OCI-LY7 (cell line): ENCODE results near the gene OR10K1. TPM values are rescaled to one million over a fixed set of nuclear protein-coding genes. Genes with fewer than 3 reads are reported as not detected.

Experiments
- BruUV-seq: library from RNA; stranded (reverse); fragments of 400-500 nt; replicated peaks from 2 replicates; lab custom pipeline; 2021; lab: Mats Ljungman, UMichigan
- CTCF ChIA-PET: fragments of 300-600 bp; sonication (Branson Sonifier 250); formaldehyde crosslinking; loops from one replicate; lab custom pipeline; 2022; ENCODE audit warnings: antibody characterized with exemption; ENCODE audit not compliant: unreplicated experiment; lab: Charles Lee
- POLR2A ChIA-PET: fragments of 300-600 bp; sonication (Branson Sonifier 250); formaldehyde crosslinking; loops from one replicate; lab custom pipeline; 2022; ENCODE audit warnings: antibody characterized with exemption; lab: Charles Lee
- DNase-seq: peaks from one replicate; pipeline ENCODE4 v3.0.0-alpha.2; 2015; ENCODE audit warnings: low spot score
- H2AFZ ChIP-seq: fragments of 200-600 bp; sonication (generic), shearing (Covaris generic); 2 replicates; pipeline ENCODE4 v1.6.1; 2014; ENCODE audit warnings: mild to moderate bottlenecking, antibody characterized with exemption, low read length, moderate library complexity
- H3K27ac ChIP-seq: fragments of 200-600 bp; sonication (generic); 2 replicates; pipeline ENCODE4 v1.5.1; 2014; ENCODE audit warnings: mixed run types, low read depth, mild to moderate bottlenecking, moderate library complexity, low read length, inconsistent platforms; ENCODE audit not compliant: poor library complexity, severe bottlenecking
- H3K36me3 ChIP-seq: fragments of 200-600 bp; sonication (generic); 2 replicates; pipeline ENCODE4 v1.6.1; 2014; ENCODE audit warnings: mild to moderate bottlenecking, antibody characterized with exemption, low read length, moderate library complexity, mixed read lengths; ENCODE audit not compliant: insufficient read depth
- H3K4me1 ChIP-seq: fragments of 200-600 bp; sonication (generic); 2 replicates; pipeline ENCODE4 v1.5.1; 2014; ENCODE audit warnings: mild to moderate bottlenecking, low read length; ENCODE audit not compliant: insufficient read depth, poor library complexity, severe bottlenecking
- H3K4me2 ChIP-seq: fragments of 200-600 bp; sonication (generic); 2 replicates; pipeline ENCODE4 v1.6.1; 2014; ENCODE audit warnings: mild to moderate bottlenecking, low read length
- H3K4me3 ChIP-seq: fragments of 200-600 bp; sonication (generic); 2 replicates; pipeline ENCODE4 v1.5.1; 2014; ENCODE audit warnings: mild to moderate bottlenecking, low read depth, low read length; ENCODE audit not compliant: poor library complexity, severe bottlenecking
- H3K79me2 ChIP-seq: fragments of 200-600 bp; sonication (generic); 2 replicates; pipeline ENCODE4 v1.6.1; 2016; ENCODE audit warnings: low read depth, mild to moderate bottlenecking, low read length, moderate library complexity, mixed read lengths; ENCODE audit not compliant: insufficient read depth
- H3K9me2 ChIP-seq: fragments of 200-600 bp; sonication (generic); 2 replicates; pipeline ENCODE4 v1.6.1; 2016; ENCODE audit warnings: mild to moderate bottlenecking, low read length, mixed read lengths; ENCODE audit not compliant: insufficient read depth
- H3K9me3 ChIP-seq: fragments of 200-600 bp; sonication (generic); 2 replicates; pipeline ENCODE4 v1.6.1; 2014; ENCODE audit warnings: mild to moderate bottlenecking, mixed run types, low read length, mixed read lengths
- H4K20me1 ChIP-seq: fragments of 200-600 bp; sonication (generic); 2 replicates; pipeline ENCODE4 v1.6.1; 2014; ENCODE audit warnings: mild to moderate bottlenecking, antibody characterized with exemption, low read length, moderate library complexity, mixed read lengths; ENCODE audit not compliant: insufficient read depth
- CTCF ChIP-seq: fragments of 200-600 bp; sonication (generic); conservative IDR thresholded peaks from 2 replicates; pipeline ENCODE4 v1.5.1; 2014; ENCODE audit warnings: mild to moderate bottlenecking, antibody characterized with exemption, low read length, moderate library complexity, mixed read lengths
- EZH2phosphoT487 ChIP-seq: fragments of 200-600 bp; sonication (generic); IDR thresholded peaks from 2 replicates; pipeline ENCODE4 v1.6.1; 2018; ENCODE audit warnings: low read depth, borderline replicate concordance, mild to moderate bottlenecking, mixed run types, antibody characterized with exemption, low read length, moderate library complexity, mixed read lengths
- intact Hi-C: fragments of 100-400 bp; cut with micrococcal nuclease; formaldehyde crosslinking; loops from one replicate; pipeline ENCODE4 v1.10.0; 2022; ENCODE audit not compliant: unreplicated experiment
- total RNA-seq, 2 experiments: library from RNA; depleted of rRNA in 1 of 2; stranded (reverse); fragments of >200 nt in 1 of 2; shearing (Covaris generic) in 1 of 2; gene quantifications; 2 replicates each; pipeline ENCODE4 v1.2.3, GENCODE V29; 2014 to 2022

Gene OR10K1
- total RNA-seq, 2 experiments from 2014 or later = not detected

DNA sequence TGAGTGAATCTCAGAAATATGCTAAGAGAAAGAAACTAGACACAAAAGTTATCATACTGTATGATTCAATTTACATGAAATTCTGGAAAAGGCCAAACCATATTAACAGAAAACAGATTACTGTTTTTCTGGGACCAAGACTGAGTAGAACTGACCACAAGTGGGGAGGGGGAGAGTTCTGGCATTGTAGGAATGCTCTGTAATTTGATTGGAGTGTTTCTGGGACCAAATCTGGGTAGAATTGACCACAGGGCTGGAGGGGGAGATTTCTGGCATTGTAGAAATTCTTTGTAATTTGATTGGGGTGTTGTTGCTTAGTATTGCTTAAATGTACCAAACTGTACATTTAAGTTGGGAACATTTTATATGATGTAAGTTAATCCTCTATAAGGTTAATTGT is 3.4 kb upstream of the OR10K1 start:
- ChIA-PET CTCF (no interaction called here), POLR2A (no interaction called here)
- Histone ChIP-seq H3K4me3 (no peak overlapping the region), H3K4me2 (no peak overlapping the region), H3K27ac (no peak overlapping the region), H3K36me3 (no peaks in the 10 kb centered on the region), H4K20me1 (no peaks in the 10 kb centered on the region), H3K9me3 (no peaks in the 10 kb centered on the region), H3K79me2 (no peaks in the 10 kb centered on the region), H3K9me2 (no peaks in the 10 kb centered on the region), H3K4me1 (no peaks in the 10 kb centered on the region), H2AFZ (no peak overlapping the region)
- no peak for DNase-seq
- no TSS peak for BruUV-seq
- no peak for TF ChIP-seq CTCF
- no peak for TF ChIP-seq EZH2phosphoT487
- intact Hi-C loops = no loop called here

GRCh38 chr1:158471920-158472319 is 10.3 kb downstream of the OR10K1 start, which contains the start of gene OR10R2:
TSS of gene OR10R2 (plus strand) at chr1:158472220. CDS start at chr1:158472326, 106 bp downstream.
- CTCF ChIA-PET = no interaction called here
- H3K9me2 ChIP-seq = no peaks in the 10 kb centered on the region
- H3K36me3 ChIP-seq = no peaks in the 10 kb centered on the region
- no peak within 1 kb of the TSS for H3K4me2 ChIP-seq
- no peak within 1 kb of the TSS for H2AFZ ChIP-seq
- no peaks in the 10 kb centered on the region for H4K20me1 ChIP-seq
- H3K4me1 ChIP-seq = no peaks in the 10 kb centered on the region
- no peaks in the 10 kb centered on the region for H3K9me3 ChIP-seq
- POLR2A ChIA-PET = no interaction called here
- no TSS peak for BruUV-seq
- H3K27ac ChIP-seq = no peak within 1 kb of the TSS
- intact Hi-C loops = no loop called here
- no peak within 1 kb of the TSS for H3K4me3 ChIP-seq
- DNase-seq = no peak
- H3K79me2 ChIP-seq = no peaks in the 10 kb centered on the region; the same call in 1 of the 2 replicates
- TF ChIP-seq EZH2phosphoT487 (no peak), CTCF (no peak)

DNA sequence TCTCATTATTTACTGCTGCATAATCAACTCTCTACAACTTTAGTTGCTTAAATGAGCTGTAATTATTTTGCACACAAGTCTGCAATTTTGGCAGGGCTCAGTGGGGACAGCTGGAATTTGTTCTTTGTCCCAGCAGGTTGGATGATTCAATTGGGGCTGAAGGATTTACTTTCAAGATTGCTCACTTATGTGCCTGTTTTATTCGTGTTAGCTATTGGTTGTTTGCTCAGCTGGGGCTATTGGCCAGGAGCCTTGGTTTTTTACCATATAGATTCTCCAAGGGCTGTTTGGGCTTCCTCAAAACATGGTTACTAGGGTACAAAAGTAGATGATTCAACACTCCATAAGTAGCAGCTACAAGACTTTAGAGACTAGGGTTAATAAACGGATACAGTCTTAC is 23.8 kb downstream of the OR10K1 start:
- H3K27ac ChIP-seq = no peak overlapping the region
- no peak for DNase-seq
- no peak for TF ChIP-seq EZH2phosphoT487
- no peaks in the 10 kb centered on the region for H3K79me2 ChIP-seq
- H3K4me1 ChIP-seq = no peaks in the 10 kb centered on the region
- no TSS peak for BruUV-seq
- no peak overlapping the region for H2AFZ ChIP-seq
- H3K4me3 ChIP-seq = no peak overlapping the region
- intact Hi-C loops = no loop called here
- CTCF ChIA-PET = no interaction called here
- no peaks in the 10 kb centered on the region for H3K9me3 ChIP-seq
- H3K4me2 ChIP-seq = no peak overlapping the region
- H3K9me2 ChIP-seq = no peaks in the 10 kb centered on the region
- POLR2A ChIA-PET = interaction anchor here (0.6 kb wide), 1 partner anchor 216 kb away, joined by 4 read pairs; no protein-coding TSS in a partner anchor
- H3K36me3 ChIP-seq = no peaks in the 10 kb centered on the region
- no peaks in the 10 kb centered on the region for H4K20me1 ChIP-seq
